ENCODE data around the gene FAF1.

GRCh38 chr1:50447961-50448360 is 512.1 kb downstream of the FAF1 start:
- no peak for TF ChIP-seq CTCF (conservative IDR thresholded peaks at IDR 0.05; ENCODE audit: low read depth, low read length)
- no peak for TF ChIP-seq EZH2 (IDR thresholded peaks at IDR 0.05; ENCODE audit: low read length, unreplicated experiment)

Measured in PC-3 (cell line).